B cell (primary cell): Measurements from ENCODE around the gene TBX20. TPM values are rescaled to one million over a fixed set of nuclear protein-coding genes. Genes with fewer than 3 reads are reported as not detected.

ENCODE experiments used
- ATAC-seq: fragments of 200-7000 bp; cut with Tn5 transposase; one replicate; pipeline ENCODE4 v1.10.0; 2021; ENCODE audit warnings: low read depth, mild to moderate bottlenecking, moderate number of reproducible peaks, moderate library complexity
- CTCF ChIA-PET: fragments of 350-600 bp; sonication (Branson Sonifier 250); formaldehyde crosslinking; loops from one replicate; lab custom pipeline; 2021; ENCODE audit warnings: antibody characterized with exemption, inconsistent platforms; lab: Charles Lee
- POLR2A ChIA-PET: fragments of 350-600 bp; sonication (Branson Sonifier 250); formaldehyde crosslinking; loops from one replicate; lab custom pipeline; 2021; ENCODE audit warnings: antibody characterized with exemption; lab: Charles Lee
- DNase-seq: peaks from one replicate; pipeline ENCODE4 v3.0.0; 2013
- H2AFZ ChIP-seq: 2 replicates; pipeline ENCODE4 v1.6.1; 2012; ENCODE audit warnings: mild to moderate bottlenecking, low read depth, low read length; ENCODE audit not compliant: insufficient read depth, poor library complexity, severe bottlenecking
- H3K27ac ChIP-seq, 2 donors: 1 replicate in 1 of 2; 2 replicates in 1 of 2; pipeline ENCODE4 v1.5.1; 2012 to 2013; ENCODE audit warnings: low read length in 2 of 2, mild to moderate bottlenecking in 2 of 2, moderate library complexity in 1 of 2
- H3K27me3 ChIP-seq, 4 experiments: fragments of 200-600 bp in 1 of 4; sonication (generic) in 1 of 4; replicated peaks in 1 of 4; 1 replicate in 2 of 4; 2 replicates in 2 of 4; pipeline versions ENCODE4 v1.6.1 to v1.7.0; 2013 to 2016; ENCODE audit warnings: low read length in 3 of 4, mild to moderate bottlenecking in 2 of 4, mixed read lengths in 1 of 4, moderate library complexity in 1 of 4; ENCODE audit not compliant: insufficient read depth in 4 of 4, control insufficient read depth in 3 of 4; ENCODE audit errors: control extremely low read depth in 1 of 4
- H3K36me3 ChIP-seq, 2 experiments: replicated peaks in 1 of 2; 1 replicate in 1 of 2; 2 replicates in 1 of 2; pipeline versions ENCODE4 v1.6.1 to v1.7.1; 2013; ENCODE audit warnings: low read length in 1 of 2; ENCODE audit not compliant: insufficient read depth in 2 of 2, control insufficient read depth in 1 of 2; ENCODE audit errors: control extremely low read depth in 1 of 2, extremely low read depth in 1 of 2
- H3K4me1 ChIP-seq, 2 donors: fragments of 200-600 bp in 1 of 2; sonication (generic) in 1 of 2; 1 replicate in 1 of 2; 2 replicates in 1 of 2; pipeline versions ENCODE4 v1.5.1 to v1.6.1; 2013 to 2017; ENCODE audit warnings: low read length in 2 of 2; ENCODE audit not compliant: control insufficient read depth in 2 of 2, insufficient read depth in 2 of 2
- H3K4me2 ChIP-seq: replicated peaks from 2 replicates; pipeline ENCODE3; 2012; ENCODE audit warnings: mild to moderate bottlenecking, low read depth, low read length; ENCODE audit not compliant: poor library complexity, severe bottlenecking
- H3K4me3 ChIP-seq, 5 experiments: fragments of 200-600 bp in 1 of 5; sonication (generic) in 1 of 5; 1 replicate in 3 of 5; 2 replicates in 2 of 5; pipeline versions ENCODE4 v1.5.1 to v1.7.0; 2011 to 2016; ENCODE audit warnings: low read length in 4 of 5, mild to moderate bottlenecking in 4 of 5, low read depth in 2 of 5, control low read depth in 1 of 5, moderate library complexity in 1 of 5; ENCODE audit not compliant: insufficient read depth in 1 of 5; ENCODE audit errors: control extremely low read depth in 1 of 5, extremely low read depth in 1 of 5
- H3K79me2 ChIP-seq: fragments of 200-600 bp; sonication (generic); one replicate; pipeline ENCODE4 v1.6.0; 2016; ENCODE audit warnings: low read length; ENCODE audit not compliant: control insufficient read depth, insufficient read depth
- H3K9ac ChIP-seq: fragments of 200-600 bp; sonication (generic); 2 replicates; pipeline ENCODE4 v1.6.1; 2017; ENCODE audit warnings: mild to moderate bottlenecking, low read length, moderate library complexity
- H3K9me3 ChIP-seq, 3 donors: one replicate each; pipeline versions ENCODE4 v1.6.1 to v1.7.1; 2013; ENCODE audit warnings: low read length in 2 of 3; ENCODE audit not compliant: control insufficient read depth in 2 of 3, insufficient read depth in 1 of 3; ENCODE audit errors: control extremely low read depth in 1 of 3
- H4K20me1 ChIP-seq: 2 replicates; pipeline ENCODE4 v1.6.0; 2012; ENCODE audit warnings: mild to moderate bottlenecking, low read length; ENCODE audit not compliant: insufficient read depth, control insufficient read depth, poor library complexity, severe bottlenecking
- H3K27ac Mint-ChIP-seq: one replicate; pipeline ENCODE4 v1.8.0; 2021; ENCODE audit warnings: mixed read lengths
- H3K27me3 Mint-ChIP-seq: one replicate; pipeline ENCODE4 v1.8.0; 2021; ENCODE audit warnings: mixed read lengths
- H3K4me1 Mint-ChIP-seq: one replicate; pipeline ENCODE4 v1.8.0; 2021; ENCODE audit warnings: mixed read lengths
- H3K4me3 Mint-ChIP-seq: one replicate; pipeline ENCODE4 v1.8.0; 2021; ENCODE audit warnings: mixed read lengths
- H3K9me3 Mint-ChIP-seq: one replicate; pipeline ENCODE4 v1.8.0; 2022; ENCODE audit warnings: mixed read lengths; ENCODE audit not compliant: insufficient read depth
- EZH2 ChIP-seq: IDR thresholded peaks from 2 replicates; pipeline ENCODE4 v1.6.1; 2012; ENCODE audit warnings: borderline replicate concordance, low read depth, mild to moderate bottlenecking, moderate library complexity, low read length; ENCODE audit not compliant: insufficient read depth, poor library complexity, severe bottlenecking
- WGBS: methylation state at CpG from one replicate; pipeline ENCODE4 v1.1.5; 2013; ENCODE audit warnings: missing lambda C conversion rate; ENCODE audit not compliant: insufficient coverage; 5-methylcytosine and 5-hydroxymethylcytosine counted together
- intact Hi-C: fragments of 100-400 bp; cut with micrococcal nuclease; formaldehyde crosslinking; loops from one replicate; pipeline ENCODE4 v1.10.0; 2022
- polyA plus RNA-seq: library from polyadenylated mRNA; depleted of rRNA; stranded (reverse); fragments of >200 nt; gene quantifications from 2 replicates; pipeline ENCODE4 v1.2.3, GENCODE V29; 2012
- total RNA-seq, 2 donors: library from RNA; stranded (reverse); fragments of 120-200 nt in 1 of 2; gene quantifications; 1 replicate in 1 of 2; 2 replicates in 1 of 2; pipeline versions ENCODE4 v1.2.3 to v1.2.4, GENCODE V29; 2013 to 2022
- TF ChIP-seq, protein P1 (sequence below): fragments of 200-600 bp; IDR thresholded peaks from one replicate; pipeline ENCODE4 v1.8.0; 2022; ENCODE audit warnings: antibody characterized with exemption, mild to moderate bottlenecking

TBX20 gene
- total and polyA plus RNA-seq, 2 donors (not counting 1 experiment from before 2014, with no cell fraction given) = 0.25 TPM; not detected in 1

DNA sequence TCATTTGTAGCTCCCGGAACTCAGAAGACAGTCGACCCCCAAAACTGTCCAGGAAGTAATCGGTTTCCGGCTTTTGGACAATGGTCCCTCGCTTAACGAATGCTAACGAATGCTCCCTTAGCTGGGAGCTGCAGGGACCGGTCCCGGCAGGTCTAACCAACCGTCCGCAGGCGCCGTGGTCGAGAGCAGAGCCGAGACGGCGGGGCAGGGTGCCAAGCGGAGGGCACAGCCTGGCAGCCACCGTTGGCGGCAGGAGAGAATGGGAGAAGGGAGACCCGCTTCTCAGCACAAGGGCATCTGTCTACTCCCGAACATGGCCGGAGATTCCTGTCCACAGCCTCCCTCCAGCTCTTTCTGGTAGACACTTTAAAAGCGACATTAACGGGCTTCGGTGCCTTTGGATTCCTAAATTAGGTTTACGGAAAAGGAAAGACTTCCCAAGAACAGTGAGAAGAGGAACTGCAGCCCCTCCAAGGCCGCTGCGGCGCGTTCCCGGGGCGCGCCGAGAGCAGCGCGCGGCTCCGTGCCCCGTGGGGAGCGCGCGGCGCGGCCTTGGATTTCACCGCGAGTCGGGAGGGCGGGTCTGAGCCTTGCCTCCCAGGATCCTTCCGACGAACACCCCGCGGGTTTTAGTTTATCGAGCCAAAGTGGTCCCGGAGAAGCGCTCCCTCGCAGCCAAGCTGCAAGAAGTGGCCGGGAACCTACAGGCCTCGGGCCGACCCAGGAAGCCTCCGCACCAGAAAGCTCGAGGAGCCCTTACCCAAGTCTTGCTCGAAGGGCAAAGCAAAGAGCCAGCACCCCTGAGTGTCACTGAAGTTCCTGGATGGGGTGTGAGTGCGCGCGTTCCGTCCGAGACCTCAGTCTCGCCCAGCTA, 3.6 kb upstream of the TBX20 start:
- ATAC-seq = no peak
- TF ChIP-seq EZH2 = peak; percentile 83
- TF ChIP-seq, protein P1, sequence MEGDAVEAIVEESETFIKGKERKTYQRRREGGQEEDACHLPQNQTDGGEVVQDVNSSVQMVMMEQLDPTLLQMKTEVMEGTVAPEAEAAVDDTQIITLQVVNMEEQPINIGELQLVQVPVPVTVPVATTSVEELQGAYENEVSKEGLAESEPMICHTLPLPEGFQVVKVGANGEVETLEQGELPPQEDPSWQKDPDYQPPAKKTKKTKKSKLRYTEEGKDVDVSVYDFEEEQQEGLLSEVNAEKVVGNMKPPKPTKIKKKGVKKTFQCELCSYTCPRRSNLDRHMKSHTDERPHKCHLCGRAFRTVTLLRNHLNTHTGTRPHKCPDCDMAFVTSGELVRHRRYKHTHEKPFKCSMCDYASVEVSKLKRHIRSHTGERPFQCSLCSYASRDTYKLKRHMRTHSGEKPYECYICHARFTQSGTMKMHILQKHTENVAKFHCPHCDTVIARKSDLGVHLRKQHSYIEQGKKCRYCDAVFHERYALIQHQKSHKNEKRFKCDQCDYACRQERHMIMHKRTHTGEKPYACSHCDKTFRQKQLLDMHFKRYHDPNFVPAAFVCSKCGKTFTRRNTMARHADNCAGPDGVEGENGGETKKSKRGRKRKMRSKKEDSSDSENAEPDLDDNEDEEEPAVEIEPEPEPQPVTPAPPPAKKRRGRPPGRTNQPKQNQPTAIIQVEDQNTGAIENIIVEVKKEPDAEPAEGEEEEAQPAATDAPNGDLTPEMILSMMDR = no peak
- H3K27me3 ChIP-seq = peaks cover 0 to 96% (median 81%) of the 10 kb centered on the region in 4 experiments
- Mint-ChIP-seq H3K27ac (no peak overlapping the region), H3K9me3 (no peaks in the 10 kb centered on the region), H3K4me3 (no peak overlapping the region), H3K4me1 (peaks cover 15% of the 10 kb centered on the region), H3K27me3 (peaks cover 66% of the 10 kb centered on the region)
- no peak overlapping the region for H3K9ac ChIP-seq
- peak overlapping the region; percentile 28 for H3K4me2 ChIP-seq
- H3K79me2 ChIP-seq = no peaks in the 10 kb centered on the region
- H4K20me1 ChIP-seq = no peaks in the 10 kb centered on the region
- H2AFZ ChIP-seq = no peak overlapping the region
- intact Hi-C loops = no loop called here
- H3K27ac ChIP-seq = no peak overlapping the region
- CTCF ChIA-PET = no interaction called here
- no peaks in the 10 kb centered on the region for H3K36me3 ChIP-seq
- H3K9me3 ChIP-seq = peaks cover under 1 to 69% (median 17%) of the 10 kb centered on the region in 3 donors
- WGBS = 8% methylated on average over 69 of the region's 69 CpGs
- POLR2A ChIA-PET = no interaction called here
- peak; percentile 45 for DNase-seq
- peaks cover 25 to 53% of the 10 kb centered on the region in 2 donors for H3K4me1 ChIP-seq
- no peak overlapping the region for H3K4me3 ChIP-seq
